Vagina (tissue), 2 donors: ENCODE results near the gene PNPO. TPM values are rescaled to one million over a fixed set of nuclear protein-coding genes. Genes with fewer than 3 reads are reported as not detected.

Experiments
- DNase-seq, 2 donors: peaks; one replicate each; pipeline ENCODE4 v3.0.0-alpha.2; 2017; ENCODE audit errors: extremely low spot score in 2 of 2
- H3K27ac ChIP-seq: fragments of 200-600 bp; sonication (generic); one replicate; pipeline ENCODE4 v1.5.1; 2019
- H3K27me3 ChIP-seq: fragments of 200-600 bp; sonication (generic); one replicate; pipeline ENCODE4 v1.5.1; 2019
- H3K36me3 ChIP-seq, 2 donors: fragments of 200-600 bp; sonication (generic); one replicate each; pipeline ENCODE4 v1.5.1; 2017 to 2019
- H3K4me1 ChIP-seq: fragments of 200-600 bp; sonication (generic); one replicate; pipeline ENCODE4 v1.5.1; 2019
- H3K4me3 ChIP-seq, 2 donors: fragments of 200-600 bp; sonication (generic); 1 replicate in 1 of 2; 2 replicates in 1 of 2; pipeline ENCODE4 v1.5.1; 2016 to 2019
- H3K9me3 ChIP-seq: fragments of 200-600 bp; sonication (generic); one replicate; pipeline ENCODE4 v1.5.1; 2019
- CTCF ChIP-seq, 3 experiments: fragments of 450-650 bp in 2 of 3; fragments of 200-600 bp in 1 of 3; sonication (generic) in 1 of 3; IDR thresholded peaks; one replicate each; pipeline ENCODE4 v1.5.1; 2017 to 2019; ENCODE audit warnings: antibody characterized with exemption in 3 of 3, mild to moderate bottlenecking in 2 of 3, moderate library complexity in 2 of 3
- POLR2A ChIP-seq, 2 donors: fragments of 450-650 bp; IDR thresholded peaks; one replicate each; pipeline ENCODE4 v1.6.1; 2017; ENCODE audit warnings: antibody characterized with exemption in 2 of 2, mild to moderate bottlenecking in 2 of 2, moderate library complexity in 2 of 2
- POLR2AphosphoS5 ChIP-seq, 2 donors: sonication (generic); formaldehyde crosslinking; IDR thresholded peaks; one replicate each; pipeline ENCODE4 v1.9.0; 2017; ENCODE audit warnings: antibody characterized with exemption in 2 of 2, mild to moderate bottlenecking in 2 of 2, low read depth in 1 of 2; ENCODE audit not compliant: insufficient read depth in 1 of 2
- intact Hi-C: fragments of 100-400 bp; cut with DNase I; formaldehyde crosslinking; loops from one replicate; pipeline ENCODE4 v1.15.1; 2023
- total RNA-seq: library from RNA; depleted of rRNA; stranded (reverse); fragments of >200 nt; gene quantifications from one replicate; pipeline ENCODE4 v1.2.3, GENCODE V29; 2016

The PNPO gene
- total RNA-seq, 1 donor from 2014 or later, result 42.7 TPM

DNA sequence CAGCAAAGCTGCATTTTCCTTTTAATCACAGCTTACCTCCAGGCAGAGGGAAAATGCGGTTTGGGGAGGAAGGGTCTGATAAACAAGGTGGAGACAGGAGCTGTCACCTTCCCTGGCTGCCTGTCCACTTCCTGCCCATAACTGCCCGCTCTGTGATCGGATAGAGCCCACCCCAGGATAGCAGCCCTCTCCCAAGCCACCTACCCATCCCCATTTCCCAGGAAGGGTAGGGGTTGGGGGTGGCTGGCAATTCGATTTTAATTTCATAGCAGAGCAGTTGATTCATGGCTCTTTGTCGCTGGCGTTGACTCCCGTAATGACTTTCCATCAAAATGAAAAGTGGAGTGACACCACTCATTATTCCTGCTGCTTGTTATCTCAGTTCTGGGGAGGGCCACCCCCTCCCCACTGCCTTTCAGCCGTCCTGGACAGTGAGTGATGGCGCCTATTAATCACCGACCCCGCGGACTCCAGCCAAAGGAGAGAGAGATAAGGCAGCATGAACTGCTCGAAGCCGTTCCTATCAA, 40.8 kb downstream of the PNPO start:
- TF ChIP-seq POLR2A (IDR thresholded peaks at IDR 0.05) (no peak), CTCF (IDR thresholded peaks at IDR 0.05) (no peak), POLR2AphosphoS5 (IDR thresholded peaks at IDR 0.05; ENCODE audit: insufficient read depth in 1 of 2, low read depth in 1 of 2) (no peak)
- no peaks in the 10 kb centered on the region for H3K4me1 ChIP-seq
- H3K27me3 ChIP-seq, result no peaks in the 10 kb centered on the region
- no peak overlapping the region for H3K4me3 ChIP-seq
- H3K9me3 ChIP-seq, result no peaks in the 10 kb centered on the region
- no peak overlapping the region for H3K27ac ChIP-seq
- DNase-seq, result no peak
- peaks cover 0 to 44% of the 10 kb centered on the region in 2 donors for H3K36me3 ChIP-seq
- intact Hi-C loops, result no loop called here

DNA sequence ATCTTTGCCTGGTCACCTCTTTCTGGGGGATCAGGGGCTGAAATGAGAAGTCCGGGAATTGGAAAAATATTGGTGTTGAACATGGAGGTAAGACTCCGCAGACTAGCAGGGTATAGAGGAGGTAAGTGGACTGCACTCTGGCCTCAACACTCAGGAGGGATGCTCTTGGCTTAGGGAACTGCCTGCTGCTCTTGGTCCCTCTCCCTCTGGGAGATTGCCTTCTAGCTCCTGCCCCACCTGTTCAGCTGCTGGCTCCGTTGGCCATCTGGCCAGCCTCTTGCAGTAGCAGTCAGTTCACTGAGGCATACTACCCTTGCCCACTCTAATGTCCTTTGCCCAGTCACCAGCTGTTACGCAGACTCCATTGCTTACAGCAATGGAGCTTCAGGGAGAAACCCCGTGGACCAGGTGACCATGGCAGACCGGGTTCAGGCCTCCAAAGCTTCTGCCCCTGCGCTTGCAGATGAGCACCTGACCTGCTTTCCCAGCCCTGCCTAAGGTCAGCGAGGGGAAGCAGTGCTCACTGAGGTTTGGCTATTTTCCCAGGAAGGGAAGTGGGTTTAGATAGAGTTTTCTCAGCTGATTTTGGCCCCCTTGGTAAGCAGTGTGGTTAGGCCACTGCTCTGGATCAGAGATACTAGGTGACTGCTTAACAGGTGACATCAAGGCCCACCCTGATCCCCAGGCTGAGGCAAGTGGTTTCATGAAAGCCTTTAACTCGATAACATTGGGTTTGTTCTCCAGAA, 41.4 kb downstream of the PNPO start:
- H3K27me3 ChIP-seq, result no peaks in the 10 kb centered on the region
- TF ChIP-seq POLR2AphosphoS5 (IDR thresholded peaks at IDR 0.05; ENCODE audit: insufficient read depth in 1 of 2, low read depth in 1 of 2) (no peak), CTCF (IDR thresholded peaks at IDR 0.05) (no peak)
- H3K9me3 ChIP-seq, result no peaks in the 10 kb centered on the region
- H3K4me1 ChIP-seq, result peaks cover 6% of the 10 kb centered on the region
- DNase-seq, result no peak
- H3K27ac ChIP-seq, result no peak overlapping the region
- no peak overlapping the region for H3K4me3 ChIP-seq
- H3K36me3 ChIP-seq, result peaks cover 0 to 38% of the 10 kb centered on the region in 2 donors
- intact Hi-C loops, result no loop called here

DNA sequence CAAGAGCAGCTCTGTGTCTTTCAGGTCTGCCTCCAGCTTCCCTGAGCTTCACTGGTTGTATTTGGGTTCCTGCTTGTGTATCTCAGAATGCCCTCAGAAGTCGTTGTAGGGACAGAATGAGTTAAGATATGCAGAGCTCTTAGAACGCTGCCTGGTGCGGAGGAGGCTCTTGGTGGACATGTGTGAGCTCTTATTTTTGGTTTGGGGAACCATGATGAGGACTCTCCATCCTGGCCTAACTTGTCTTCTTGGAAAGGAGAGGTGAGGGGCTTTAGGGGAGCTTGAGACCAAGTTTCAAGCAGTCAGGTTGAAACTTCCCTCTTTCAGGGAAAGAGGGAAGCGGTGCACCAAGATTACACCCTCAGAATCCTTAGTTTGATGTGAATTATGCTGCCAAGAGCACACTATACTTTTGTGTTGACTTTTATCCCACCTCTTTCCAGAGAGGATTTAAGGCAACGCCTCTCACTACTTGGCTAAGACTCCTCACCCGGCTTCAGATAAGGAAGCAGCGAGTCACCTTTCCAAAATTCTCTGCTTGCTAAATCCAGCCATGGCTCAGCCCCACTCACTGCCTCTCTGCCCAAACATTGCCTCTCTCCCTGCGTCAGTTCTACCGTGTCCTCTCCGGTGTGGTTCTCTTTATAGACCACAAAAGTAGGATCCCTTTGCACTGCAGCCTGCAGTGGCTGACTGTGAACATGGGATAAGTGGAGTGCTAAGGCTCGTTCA, 42.3 kb downstream of the PNPO start:
- H3K36me3 ChIP-seq, result peaks cover 0 to 29% of the 10 kb centered on the region in 2 donors

DNA sequence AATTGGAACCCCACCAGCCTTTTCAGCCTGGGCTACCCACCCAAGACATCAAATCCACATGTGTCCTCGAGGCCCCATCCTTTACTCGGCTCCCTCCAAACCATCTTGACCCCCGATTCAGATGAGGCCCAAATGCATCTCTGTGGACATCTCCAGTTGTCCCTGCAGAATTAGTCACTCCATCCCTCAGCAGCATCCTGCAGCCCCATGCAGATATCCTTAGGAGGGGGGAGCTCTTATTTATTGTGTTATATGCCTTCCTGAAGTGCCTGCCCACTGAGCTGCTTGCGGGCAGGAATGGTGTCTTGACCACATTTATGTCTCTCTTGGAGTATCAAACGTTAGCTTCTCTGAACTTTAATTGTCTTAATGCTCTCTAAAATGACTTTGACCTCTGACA, 45.1 kb downstream of the PNPO start:
- Histone ChIP-seq H3K36me3 (peaks cover 0 to 5% of the 10 kb centered on the region in 2 donors), H3K4me1 (peaks cover 7% of the 10 kb centered on the region), H3K27me3 (no peaks in the 10 kb centered on the region), H3K9me3 (no peaks in the 10 kb centered on the region), H3K27ac (no peak overlapping the region), H3K4me3 (no peak overlapping the region)
- intact Hi-C loops, result no loop called here
- TF ChIP-seq POLR2A (IDR thresholded peaks at IDR 0.05) (no peak), POLR2AphosphoS5 (IDR thresholded peaks at IDR 0.05; ENCODE audit: insufficient read depth in 1 of 2, low read depth in 1 of 2) (no peak), CTCF (IDR thresholded peaks at IDR 0.05) (no peak)
- DNase-seq, result no peak

More for the DNA sequence above, 42.3 kb downstream of the PNPO start:
- H3K9me3 ChIP-seq, result no peaks in the 10 kb centered on the region
- no peak for DNase-seq
- no peak overlapping the region for H3K4me3 ChIP-seq
- H3K27ac ChIP-seq, result no peak overlapping the region
- intact Hi-C loops, result no loop called here
- H3K27me3 ChIP-seq, result no peaks in the 10 kb centered on the region
- no peak for TF ChIP-seq CTCF (IDR thresholded peaks at IDR 0.05)
- no peak for TF ChIP-seq POLR2AphosphoS5 (IDR thresholded peaks at IDR 0.05; ENCODE audit: insufficient read depth in 1 of 2, low read depth in 1 of 2)
- TF ChIP-seq POLR2A (IDR thresholded peaks at IDR 0.05), result no peak
- peaks cover 7% of the 10 kb centered on the region for H3K4me1 ChIP-seq
